ENCODE data around the gene TESMIN.

TESMIN gene

DNA sequence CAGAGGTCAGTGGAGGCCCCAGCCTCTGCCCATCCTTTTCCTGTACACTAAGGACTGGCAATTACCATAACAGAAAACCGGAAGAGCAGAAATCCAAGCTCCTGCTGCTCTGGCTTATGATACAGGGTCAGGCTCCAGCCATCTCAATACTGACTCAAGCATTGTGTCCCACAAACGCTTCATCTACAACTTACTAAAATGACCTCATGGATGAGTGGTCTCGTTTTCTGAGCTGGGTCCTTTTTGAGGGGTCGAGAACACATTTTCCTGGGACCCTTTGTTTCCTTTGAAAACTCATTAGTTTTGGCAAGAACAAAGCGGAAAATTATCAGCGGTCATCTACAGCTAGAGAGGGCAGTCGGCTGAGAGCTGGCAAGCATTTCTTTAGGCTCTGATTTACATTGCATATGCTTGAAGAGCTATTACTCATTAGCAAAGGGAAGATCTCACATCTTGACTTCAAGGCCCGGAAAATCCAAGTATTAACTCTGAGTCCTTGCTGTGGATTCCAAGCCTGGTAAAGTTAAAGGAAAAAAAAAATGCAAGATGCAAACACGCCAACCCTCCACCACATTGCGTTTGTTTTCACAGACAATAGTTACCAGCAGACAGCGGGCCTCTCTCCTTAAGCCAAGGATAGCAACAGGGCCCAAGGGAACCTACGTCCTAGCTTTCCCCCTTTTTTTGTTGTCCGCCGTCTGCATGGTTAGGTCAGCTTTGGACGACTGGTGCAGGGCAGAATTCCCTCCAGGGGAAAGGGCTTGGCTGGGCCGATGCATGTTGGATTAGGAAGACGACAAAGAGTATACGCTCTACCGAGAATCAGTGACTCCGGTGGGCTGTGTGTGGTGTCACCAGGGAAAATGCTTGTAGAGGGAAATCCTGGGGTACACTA lies 1.8 kb downstream of the TESMIN start:
- Mint-ChIP-seq H3K4me1 (ENCODE audit: low read depth) (peaks cover 8% of the 10 kb centered on the region), H3K27me3 (peaks cover 4% of the 10 kb centered on the region), H3K9me3 (no peaks in the 10 kb centered on the region), H3K4me3 (peak overlapping the region; percentile 18), H3K36me3 (ENCODE audit: low read depth) (no peaks in the 10 kb centered on the region), H3K27ac (peak overlapping the region; percentile 22)

DNA sequence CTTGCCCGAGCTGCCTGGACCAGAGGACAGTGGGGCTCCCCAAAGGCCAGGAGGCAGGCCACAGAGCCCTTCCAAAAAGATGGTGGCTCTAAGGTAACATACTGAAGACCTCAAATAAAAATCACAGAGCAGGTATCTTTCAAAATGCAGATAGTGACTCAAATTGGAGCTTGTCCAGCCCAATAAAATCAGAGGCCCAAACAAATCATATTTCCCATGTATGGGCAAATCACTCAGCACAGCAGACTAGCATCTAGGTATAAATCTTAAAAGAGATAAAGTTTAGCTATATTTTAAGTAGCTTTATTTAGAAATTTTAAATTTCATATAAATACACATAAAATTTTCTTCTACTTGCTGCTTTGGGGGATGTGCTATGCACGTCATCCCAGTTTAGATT lies 3.3 kb downstream of the TESMIN start:
- Mint-ChIP-seq H3K27ac (no peak overlapping the region), H3K4me1 (ENCODE audit: low read depth) (peaks cover 8% of the 10 kb centered on the region), H3K27me3 (peaks cover 4% of the 10 kb centered on the region), H3K36me3 (ENCODE audit: low read depth) (no peaks in the 10 kb centered on the region), H3K9me3 (no peaks in the 10 kb centered on the region), H3K4me3 (no peak overlapping the region)

- Mint-ChIP-seq H3K4me1 (ENCODE audit: low read depth) (no peaks in the 10 kb centered on the region), H3K27me3 (no peaks in the 10 kb centered on the region), H3K36me3 (ENCODE audit: low read depth) (no peaks in the 10 kb centered on the region)
These were observed 7.8 kb downstream of the TESMIN start for GRCh38 chr11:68743539-68743938.

GRCh38 chr11:68741463-68741862 lies 9.9 kb downstream of the TESMIN start:
- H3K4me3 Mint-ChIP-seq = no peak overlapping the region
- no peaks in the 10 kb centered on the region for H3K27me3 Mint-ChIP-seq
- no peaks in the 10 kb centered on the region for H3K36me3 Mint-ChIP-seq (ENCODE audit: low read depth)
- no peaks in the 10 kb centered on the region for H3K4me1 Mint-ChIP-seq (ENCODE audit: low read depth)
- H3K27ac Mint-ChIP-seq = no peak overlapping the region
- no peaks in the 10 kb centered on the region for H3K9me3 Mint-ChIP-seq

More at GRCh38 chr11:68743539-68743938, 7.8 kb downstream of the TESMIN start:
- H3K4me3 Mint-ChIP-seq = no peak overlapping the region
- no peaks in the 10 kb centered on the region for H3K9me3 Mint-ChIP-seq
- no peak overlapping the region for H3K27ac Mint-ChIP-seq

GRCh38 chr11:68735646-68736045 lies 15.7 kb downstream of the TESMIN start:
- Mint-ChIP-seq H3K36me3 (ENCODE audit: low read depth) (no peaks in the 10 kb centered on the region), H3K4me1 (ENCODE audit: low read depth) (no peaks in the 10 kb centered on the region), H3K27me3 (no peaks in the 10 kb centered on the region), H3K27ac (no peak overlapping the region), H3K4me3 (no peak overlapping the region), H3K9me3 (no peaks in the 10 kb centered on the region)

GRCh38 chr11:68735125-68735524 lies 16.2 kb downstream of the TESMIN start:
- no peaks in the 10 kb centered on the region for H3K9me3 Mint-ChIP-seq
- H3K4me1 Mint-ChIP-seq (ENCODE audit: low read depth) = no peaks in the 10 kb centered on the region
- H3K4me3 Mint-ChIP-seq = no peak overlapping the region
- no peak overlapping the region for H3K27ac Mint-ChIP-seq
- H3K27me3 Mint-ChIP-seq = no peaks in the 10 kb centered on the region
- H3K36me3 Mint-ChIP-seq (ENCODE audit: low read depth) = no peaks in the 10 kb centered on the region

GRCh38 chr11:68734111-68734510 lies 17.2 kb downstream of the TESMIN start:
- Mint-ChIP-seq H3K36me3 (ENCODE audit: low read depth) (no peaks in the 10 kb centered on the region), H3K4me3 (no peak overlapping the region), H3K4me1 (ENCODE audit: low read depth) (no peaks in the 10 kb centered on the region), H3K27me3 (no peaks in the 10 kb centered on the region), H3K9me3 (no peaks in the 10 kb centered on the region), H3K27ac (no peak overlapping the region)

DNA sequence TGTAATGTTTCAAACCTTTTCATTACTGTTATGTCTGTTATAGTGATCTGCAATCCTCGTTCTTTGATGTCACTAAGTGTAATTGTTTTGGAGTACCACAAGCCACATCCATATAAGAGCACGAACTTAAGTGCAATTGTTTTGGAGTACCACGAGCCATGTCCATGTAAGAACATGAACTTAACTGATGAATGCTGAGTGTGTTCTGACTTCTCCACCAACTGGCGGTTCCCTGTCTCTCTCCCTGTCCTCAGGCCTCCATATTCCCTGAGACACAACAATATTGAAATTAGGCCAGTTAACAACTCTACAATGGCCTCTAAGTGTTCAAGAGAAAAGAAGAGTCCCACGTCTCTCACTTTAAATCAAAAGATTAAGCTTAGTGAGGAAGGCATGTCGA lies 23.5 kb downstream of the TESMIN start:
- no peak overlapping the region for H3K4me3 Mint-ChIP-seq
- H3K4me1 Mint-ChIP-seq (ENCODE audit: low read depth) = no peaks in the 10 kb centered on the region
- no peaks in the 10 kb centered on the region for H3K27me3 Mint-ChIP-seq
- H3K36me3 Mint-ChIP-seq (ENCODE audit: low read depth) = no peaks in the 10 kb centered on the region
- H3K9me3 Mint-ChIP-seq = no peaks in the 10 kb centered on the region
- no peak overlapping the region for H3K27ac Mint-ChIP-seq

- Mint-ChIP-seq H3K4me3 (no peak overlapping the region), H3K27me3 (no peaks in the 10 kb centered on the region), H3K9me3 (peaks cover 5% of the 10 kb centered on the region), H3K36me3 (ENCODE audit: low read depth) (peaks cover 5% of the 10 kb centered on the region), H3K4me1 (ENCODE audit: low read depth) (no peaks in the 10 kb centered on the region), H3K27ac (no peak overlapping the region)
These were observed 27.0 kb downstream of the TESMIN start for GRCh38 chr11:68724293-68724692.

DNA sequence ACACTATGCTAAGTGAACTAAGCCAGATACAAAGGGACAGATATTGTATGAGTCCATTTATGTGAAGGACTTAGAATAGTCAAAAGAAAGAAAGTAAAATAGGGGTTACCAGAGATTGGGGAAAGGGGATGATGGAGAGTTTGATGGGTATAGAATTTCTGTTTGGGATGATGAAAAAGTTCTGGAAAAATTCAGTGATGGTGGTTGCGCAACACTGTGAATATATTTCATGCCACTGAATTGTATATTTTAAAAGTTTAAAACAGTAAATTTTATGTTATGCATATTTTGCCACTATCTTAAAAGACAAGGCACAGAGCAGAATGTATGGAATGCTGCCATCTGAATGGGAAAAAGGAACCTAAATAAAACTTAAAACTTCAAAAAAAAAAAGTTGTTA lies 29.2 kb downstream of the TESMIN start:
- peaks cover 10% of the 10 kb centered on the region for H3K9me3 Mint-ChIP-seq
- H3K27me3 Mint-ChIP-seq = no peaks in the 10 kb centered on the region
- H3K4me1 Mint-ChIP-seq (ENCODE audit: low read depth) = no peaks in the 10 kb centered on the region
- no peak overlapping the region for H3K4me3 Mint-ChIP-seq
- peaks cover 5% of the 10 kb centered on the region for H3K36me3 Mint-ChIP-seq (ENCODE audit: low read depth)
- H3K27ac Mint-ChIP-seq = no peak overlapping the region

- peaks cover 10% of the 10 kb centered on the region for H3K9me3 Mint-ChIP-seq
- H3K4me1 Mint-ChIP-seq (ENCODE audit: low read depth) = no peaks in the 10 kb centered on the region
- H3K27ac Mint-ChIP-seq = no peak overlapping the region
These were observed 30.2 kb downstream of the TESMIN start for GRCh38 chr11:68721075-68721474.

DNA sequence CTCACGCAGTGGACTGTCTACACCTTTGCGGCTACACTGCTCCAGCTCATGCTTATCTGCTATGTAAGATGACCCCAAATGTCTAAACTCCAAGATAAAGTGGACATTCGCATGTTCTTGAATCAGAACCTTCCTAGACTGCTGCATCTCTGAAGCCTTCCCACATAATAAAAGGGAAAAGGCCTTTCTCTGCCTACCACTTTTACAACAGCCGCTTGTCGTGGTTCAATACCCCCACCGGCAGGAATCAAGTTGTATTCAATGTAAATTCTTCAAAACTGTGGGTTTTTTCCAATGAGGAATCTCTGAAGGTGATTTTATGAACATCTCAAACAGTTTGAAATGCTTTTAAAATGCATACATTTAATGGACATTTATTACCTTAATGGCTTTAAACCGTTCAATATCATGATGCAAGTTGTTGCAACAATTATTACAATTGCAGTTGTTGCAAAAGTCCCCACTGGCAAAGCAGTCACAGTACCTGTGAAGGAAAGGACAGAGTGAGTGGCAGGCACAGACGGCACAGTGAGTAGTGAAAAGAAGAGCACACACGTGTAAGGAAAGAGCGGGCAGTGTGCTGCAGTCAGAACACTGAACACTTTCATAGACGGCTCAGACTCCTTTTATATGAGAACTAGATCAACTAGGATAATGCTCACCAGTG lies 35.7 kb downstream of the TESMIN start:
- peaks cover 10% of the 10 kb centered on the region for H3K9me3 Mint-ChIP-seq
- no peaks in the 10 kb centered on the region for H3K27me3 Mint-ChIP-seq
- peaks cover 5% of the 10 kb centered on the region for H3K36me3 Mint-ChIP-seq (ENCODE audit: low read depth)
- H3K27ac Mint-ChIP-seq = no peak overlapping the region
- H3K4me1 Mint-ChIP-seq (ENCODE audit: low read depth) = no peaks in the 10 kb centered on the region
- no peak overlapping the region for H3K4me3 Mint-ChIP-seq

More at GRCh38 chr11:68721075-68721474, 30.2 kb downstream of the TESMIN start:
- H3K36me3 Mint-ChIP-seq (ENCODE audit: low read depth) = peaks cover 5% of the 10 kb centered on the region
- H3K27me3 Mint-ChIP-seq = no peaks in the 10 kb centered on the region
- H3K4me3 Mint-ChIP-seq = no peak overlapping the region

DNA sequence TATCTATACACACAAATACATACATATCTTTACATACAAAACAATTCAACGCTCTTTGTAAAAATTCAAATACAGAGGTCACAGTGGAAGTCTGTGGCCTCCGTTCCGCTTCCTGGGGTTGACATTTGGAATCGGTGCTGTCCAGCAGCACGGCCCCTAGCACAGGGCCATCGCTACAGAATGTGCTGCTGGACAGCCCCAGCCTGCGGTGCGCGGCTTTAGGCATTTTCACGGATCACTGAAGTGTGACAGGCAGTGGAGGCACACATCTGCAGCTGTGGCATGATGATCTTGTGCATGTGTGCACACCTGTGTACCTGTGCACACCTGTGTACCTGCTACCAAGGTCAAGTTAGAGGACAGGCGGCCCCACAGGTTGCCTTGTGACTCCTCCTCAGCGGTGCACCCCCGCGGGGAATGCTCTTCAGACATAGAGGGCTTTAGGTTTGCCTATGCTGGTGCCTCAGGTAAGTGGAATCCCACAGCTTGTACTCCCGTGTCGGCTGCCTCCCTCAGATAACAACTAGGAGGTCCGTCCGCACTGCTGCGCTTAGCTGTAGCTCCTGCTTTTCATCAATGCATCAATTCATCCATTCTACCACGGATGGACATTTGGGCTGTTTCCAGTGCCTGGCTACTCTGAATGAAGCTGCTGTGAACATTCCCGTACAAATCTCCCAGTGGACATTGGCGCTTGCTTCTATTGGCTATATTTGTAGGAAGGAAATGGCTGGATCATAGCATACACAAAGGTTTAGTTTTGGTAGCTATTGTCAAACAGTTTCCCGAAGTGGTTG lies 37.1 kb downstream of the TESMIN start:
- Mint-ChIP-seq H3K27me3 (no peaks in the 10 kb centered on the region), H3K9me3 (peaks cover 4% of the 10 kb centered on the region), H3K4me3 (no peak overlapping the region), H3K27ac (no peak overlapping the region), H3K4me1 (ENCODE audit: low read depth) (no peaks in the 10 kb centered on the region), H3K36me3 (ENCODE audit: low read depth) (no peaks in the 10 kb centered on the region)

- no peak overlapping the region for H3K4me3 Mint-ChIP-seq
- no peaks in the 10 kb centered on the region for H3K9me3 Mint-ChIP-seq
These were observed 40.2 kb downstream of the TESMIN start for GRCh38 chr11:68711114-68711513.

GRCh38 chr11:68710409-68710808 lies 40.9 kb downstream of the TESMIN start:
- H3K36me3 Mint-ChIP-seq (ENCODE audit: low read depth) = no peaks in the 10 kb centered on the region
- H3K27ac Mint-ChIP-seq = no peak overlapping the region
- no peaks in the 10 kb centered on the region for H3K27me3 Mint-ChIP-seq
- no peaks in the 10 kb centered on the region for H3K4me1 Mint-ChIP-seq (ENCODE audit: low read depth)
- no peak overlapping the region for H3K4me3 Mint-ChIP-seq
- no peaks in the 10 kb centered on the region for H3K9me3 Mint-ChIP-seq

More at GRCh38 chr11:68711114-68711513, 40.2 kb downstream of the TESMIN start:
- H3K36me3 Mint-ChIP-seq (ENCODE audit: low read depth) = no peaks in the 10 kb centered on the region
- H3K4me1 Mint-ChIP-seq (ENCODE audit: low read depth) = no peaks in the 10 kb centered on the region
- no peak overlapping the region for H3K27ac Mint-ChIP-seq
- H3K27me3 Mint-ChIP-seq = no peaks in the 10 kb centered on the region
